AG08396 (cell line): Measurements from ENCODE around the gene DDX19B.
"Not testable (repeated sequence)": the region's sequence is repeated elsewhere in the genome, so short reads cannot be mapped to it uniquely, and the experiment has no call there.

Source experiments
- DNase-seq: peaks from one replicate; pipeline ENCODE4 v3.0.0; 2012; ENCODE audit warnings: low spot score, mixed read lengths

The DDX19B gene

DNA sequence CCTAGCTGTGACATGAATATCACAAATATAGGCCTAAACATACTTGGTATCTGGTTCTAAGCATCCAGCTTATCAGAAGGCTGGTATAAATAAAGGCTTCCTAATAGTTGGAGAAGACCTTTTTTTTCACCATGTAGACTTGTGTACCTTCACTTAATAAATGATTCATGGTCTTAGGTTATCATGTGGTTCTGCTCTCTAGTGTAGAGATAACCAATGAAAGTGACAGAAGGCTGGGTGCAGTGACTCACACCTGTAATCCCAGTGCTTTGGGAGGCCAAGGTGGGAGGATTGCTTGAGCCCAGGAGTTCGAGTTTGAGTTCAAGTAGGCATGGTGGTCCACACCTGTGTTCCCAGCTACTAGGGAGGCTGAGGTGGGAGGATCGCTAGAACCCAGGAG is 50.8 kb downstream of the DDX19B start:
- DNase-seq = no peak

DNA sequence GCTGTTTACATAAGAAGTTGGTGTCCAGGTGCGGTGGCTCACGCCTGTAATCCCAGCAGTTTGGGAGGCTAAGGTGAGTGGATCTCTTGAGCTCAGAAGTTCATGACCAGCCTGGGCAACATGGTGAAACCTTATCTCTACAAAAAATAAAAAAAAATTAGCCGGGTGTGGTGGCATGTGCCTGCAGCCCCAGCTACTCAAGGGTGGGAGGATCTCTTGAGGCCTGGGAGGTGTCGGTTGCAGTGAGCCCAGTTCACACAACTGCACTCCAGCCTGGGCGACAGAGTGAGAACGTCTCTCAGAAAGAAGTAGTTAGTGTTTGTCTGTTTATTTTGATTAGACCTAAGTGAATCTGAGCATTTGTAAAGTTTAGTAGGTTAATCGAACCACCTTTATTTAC is 60.6 kb downstream of the DDX19B start:
- no peak for DNase-seq

DNA sequence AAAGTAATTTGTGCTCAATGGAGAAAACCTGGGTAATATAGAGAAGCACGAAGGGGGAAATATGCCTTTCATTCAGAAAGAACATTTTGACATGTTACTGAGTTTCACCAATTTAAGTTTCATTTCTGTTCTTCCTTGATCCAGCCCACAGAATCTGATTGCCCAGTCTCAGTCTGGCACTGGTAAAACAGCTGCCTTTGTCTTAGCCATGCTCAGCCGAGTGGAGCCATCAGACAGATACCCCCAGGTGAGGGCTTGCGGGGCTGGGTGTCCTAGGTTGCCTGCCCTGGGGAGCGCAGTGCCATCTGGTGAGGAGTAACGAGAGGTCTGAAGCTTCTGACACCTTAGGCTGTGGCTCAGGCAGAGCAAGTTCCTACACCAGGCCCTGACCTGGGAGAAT is 65.4 kb downstream of the DDX19B start:
- no peak for DNase-seq

DNA sequence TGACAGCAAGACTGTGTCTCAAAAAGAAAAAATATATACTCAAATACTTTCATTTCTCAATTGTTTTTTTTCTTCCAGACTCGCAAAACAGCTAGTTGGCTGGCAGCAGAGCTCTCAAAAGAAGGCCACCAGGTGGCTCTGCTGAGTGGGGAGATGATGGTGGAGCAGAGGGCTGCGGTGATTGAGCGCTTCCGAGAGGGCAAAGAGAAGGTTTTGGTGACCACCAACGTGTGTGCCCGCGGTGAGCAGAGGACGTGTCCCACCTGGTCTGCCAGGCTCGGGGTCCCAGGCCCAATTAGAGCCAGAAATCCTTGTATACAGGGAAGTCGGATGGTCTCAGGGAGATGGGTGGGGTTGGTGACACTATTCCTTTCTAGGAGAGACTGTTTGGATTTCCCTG is 71.2 kb downstream of the DDX19B start:
- DNase-seq = not testable (repeated sequence)

DNA sequence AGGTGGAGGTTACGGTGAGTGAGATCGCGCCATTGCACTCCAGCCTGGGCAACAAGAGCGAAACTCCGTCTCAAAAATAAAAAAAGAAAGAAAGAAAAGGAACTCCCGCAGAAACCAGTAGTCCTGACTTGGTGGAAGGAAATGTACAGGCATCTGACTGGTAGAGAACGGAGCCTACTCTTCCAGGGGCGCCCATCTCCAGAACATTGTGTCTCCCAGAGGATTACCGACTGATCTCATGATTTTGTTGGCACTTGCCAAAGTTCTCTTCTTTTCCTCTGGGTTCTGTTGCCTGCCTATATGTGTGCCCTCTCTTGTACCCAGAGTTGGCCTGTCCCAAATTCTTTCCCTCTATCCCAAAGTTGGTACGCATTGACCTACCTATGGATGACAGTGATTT is 71.9 kb downstream of the DDX19B start:
- DNase-seq = no peak

DNA sequence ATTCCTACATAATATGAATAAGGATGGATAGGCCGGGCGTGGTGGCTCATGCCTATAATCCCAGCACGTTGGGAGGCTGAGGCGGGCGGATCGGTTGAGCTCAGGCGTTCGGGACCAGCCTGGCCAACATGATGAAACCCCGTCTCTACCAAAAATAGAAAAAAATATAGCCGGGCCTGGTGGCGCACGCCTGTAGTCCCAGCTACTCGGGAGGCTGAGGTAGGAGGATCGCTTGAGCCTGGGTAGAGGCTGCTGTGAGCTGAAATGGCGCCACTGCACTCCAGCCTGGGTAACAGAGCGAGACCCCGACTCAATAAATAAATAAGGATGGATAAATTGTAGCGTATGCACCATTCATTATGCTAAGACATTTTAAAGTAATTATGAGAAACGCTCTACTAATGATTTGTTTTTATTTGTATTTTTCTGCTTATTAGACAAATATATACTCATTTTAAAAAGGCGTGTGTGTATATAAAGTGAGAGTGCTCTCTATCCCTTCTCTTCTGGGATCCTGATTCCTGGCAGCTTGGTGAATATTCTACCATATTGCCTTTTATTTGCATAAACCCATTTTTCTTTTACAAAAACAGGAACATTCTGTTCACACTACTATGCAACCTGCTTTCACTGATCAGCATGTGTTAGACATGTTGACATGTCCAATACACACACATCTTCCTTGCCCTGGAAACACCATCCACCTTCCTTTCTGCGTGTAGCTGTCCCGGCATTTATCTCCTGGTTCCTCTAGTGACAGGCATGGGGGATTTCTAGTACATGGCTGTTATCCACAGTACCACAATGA is 74.1 kb downstream of the DDX19B start:
- DNase-seq = no peak

DNA sequence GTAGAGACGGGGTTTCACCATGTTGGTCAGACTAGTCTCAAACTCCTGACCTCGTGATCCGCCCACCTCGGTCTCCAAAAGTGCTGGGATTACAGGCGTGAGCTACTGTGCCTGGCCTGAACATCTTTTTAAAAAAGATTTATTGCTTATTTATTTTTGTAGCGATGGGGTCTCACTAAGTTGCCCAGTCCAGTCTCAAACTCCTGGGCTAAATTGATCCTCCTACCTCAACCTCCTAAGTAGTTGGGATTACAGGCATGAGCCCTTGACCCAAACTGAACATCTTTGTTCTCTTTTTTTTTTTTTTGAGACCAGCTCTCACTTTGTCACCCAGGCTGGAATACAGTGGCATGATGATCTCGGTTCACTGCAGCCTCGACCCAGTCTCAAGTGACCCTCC is 75.2 kb downstream of the DDX19B start:
- DNase-seq = no peak

DNA sequence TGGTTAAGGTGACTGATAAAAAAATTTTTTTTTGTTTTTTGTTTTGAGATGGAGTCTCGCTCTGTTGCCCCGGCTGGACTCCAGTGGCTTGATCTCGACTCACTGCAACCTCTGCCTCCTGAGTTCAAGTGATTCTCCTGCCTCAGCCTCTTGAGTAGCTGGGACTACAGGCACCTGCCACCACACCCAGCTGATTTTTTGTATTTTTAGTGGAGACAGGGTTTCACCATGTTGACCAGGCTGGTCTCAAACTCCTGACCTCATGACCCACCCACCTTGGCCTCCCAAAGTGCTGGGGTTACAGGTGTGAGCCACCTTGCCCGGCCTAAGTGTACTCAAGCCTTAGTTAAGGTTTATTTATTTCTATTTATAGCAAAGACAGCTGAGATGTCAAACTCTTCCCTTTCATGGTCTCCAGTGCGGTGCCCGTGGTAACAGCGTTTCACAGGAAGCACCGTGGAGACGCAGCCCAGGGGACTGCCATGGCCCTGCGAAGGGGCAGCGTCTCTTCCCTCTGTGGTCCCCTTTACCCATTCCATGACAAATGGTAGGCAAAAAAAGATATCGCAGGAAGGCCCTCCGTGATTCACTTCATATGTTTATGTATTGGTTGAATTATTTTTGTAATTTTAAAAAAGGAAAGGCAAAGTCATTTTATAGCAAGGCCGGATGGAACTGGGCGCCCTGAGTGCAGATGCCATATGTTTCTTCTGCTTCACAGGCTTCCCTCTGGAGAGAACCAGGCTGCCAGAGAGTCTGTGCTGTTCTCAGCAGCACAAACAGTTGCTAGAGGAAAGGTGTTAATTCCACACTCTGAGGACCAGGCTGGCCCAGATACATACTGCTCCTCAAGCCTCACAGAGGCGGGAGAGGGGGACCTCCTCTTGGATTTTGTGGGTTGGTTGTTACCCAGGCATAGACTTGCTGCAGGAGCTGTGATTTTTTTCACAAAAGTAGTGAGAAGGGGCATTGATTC is 76.9 kb downstream of the DDX19B start:
- no peak for DNase-seq

DNA sequence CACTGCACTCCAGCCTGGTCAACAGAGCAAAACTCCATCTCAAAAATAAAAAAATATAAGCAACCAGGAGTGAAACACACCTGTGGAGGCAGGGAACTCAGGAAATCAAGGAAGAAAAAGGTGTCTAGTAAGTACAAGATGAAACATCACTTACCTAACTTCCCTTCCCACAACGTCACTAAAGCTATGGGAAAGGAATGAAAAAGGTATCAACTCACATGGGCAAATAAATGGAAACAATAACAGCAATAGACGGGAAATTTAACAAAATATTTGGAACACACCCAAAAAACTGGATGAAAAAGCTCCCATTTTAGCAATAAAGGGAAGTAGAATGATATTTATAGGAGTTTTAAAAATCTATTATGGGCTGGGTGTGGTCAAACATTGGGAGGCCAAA is 78.8 kb downstream of the DDX19B start:
- no peak for DNase-seq

DNA sequence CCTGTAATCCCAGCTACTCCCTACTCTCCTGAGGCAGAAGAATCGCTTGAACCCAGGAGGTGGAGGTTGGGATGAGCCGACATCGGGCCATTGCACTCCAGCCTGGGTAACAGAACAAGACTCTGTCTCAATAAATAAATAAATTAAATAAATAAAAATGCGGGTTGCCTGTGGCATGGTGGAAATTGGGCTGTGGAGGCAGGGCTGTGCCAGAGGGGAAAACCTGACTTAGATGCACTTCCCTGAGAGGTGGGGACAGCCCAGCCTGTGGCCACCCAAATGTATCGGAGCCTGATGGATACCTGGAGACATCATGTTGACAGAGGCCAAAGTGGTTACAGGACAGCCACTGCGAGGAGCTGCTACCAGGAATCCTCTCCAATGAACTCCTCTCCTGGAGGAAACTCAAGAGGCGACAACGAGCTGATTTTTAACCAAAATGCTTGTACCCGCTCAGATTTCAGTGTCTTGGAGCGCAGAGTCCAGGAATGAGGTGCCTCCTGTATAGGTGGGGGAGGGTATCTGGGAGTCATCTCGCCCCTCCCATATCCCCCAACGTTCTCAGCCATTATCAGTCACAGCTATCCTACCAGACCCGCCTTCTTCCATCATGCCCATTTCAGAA is 80.0 kb downstream of the DDX19B start:
- DNase-seq = no peak

DNA sequence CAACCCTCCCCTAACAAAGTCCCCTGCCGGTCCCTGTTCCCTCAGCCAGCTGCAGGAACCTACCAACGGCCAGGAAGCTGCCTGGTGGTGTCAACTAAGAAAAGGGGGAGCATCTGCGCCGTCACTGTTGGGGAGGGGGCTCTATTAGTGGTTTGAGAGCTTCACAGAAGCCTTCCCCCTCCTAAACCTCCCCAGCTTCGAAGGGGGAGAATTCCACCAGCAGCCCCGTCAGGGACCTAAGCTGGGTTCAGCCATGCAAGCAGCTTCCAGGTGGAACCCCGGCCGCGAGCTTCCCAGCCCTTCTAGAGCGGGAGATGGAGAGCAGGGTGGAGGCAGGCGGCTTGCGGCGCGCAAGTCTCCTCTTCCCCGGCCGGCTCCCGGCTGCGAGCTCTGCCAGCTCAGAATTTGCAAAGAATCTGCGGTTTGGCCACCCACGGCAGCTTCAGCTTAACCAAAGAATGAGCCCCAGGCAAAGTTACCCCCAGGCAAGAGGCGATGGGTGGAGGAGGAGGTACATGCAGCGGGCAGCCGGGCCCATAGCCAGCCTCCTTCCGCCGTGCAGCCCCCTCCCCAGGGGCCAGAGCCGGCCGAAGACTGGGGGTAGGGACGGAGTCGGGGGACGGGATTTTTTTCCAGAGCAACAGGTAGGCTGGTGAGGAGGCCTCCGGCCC is 81.4 kb downstream of the DDX19B start:
- DNase-seq = peak; percentile 82

DNA sequence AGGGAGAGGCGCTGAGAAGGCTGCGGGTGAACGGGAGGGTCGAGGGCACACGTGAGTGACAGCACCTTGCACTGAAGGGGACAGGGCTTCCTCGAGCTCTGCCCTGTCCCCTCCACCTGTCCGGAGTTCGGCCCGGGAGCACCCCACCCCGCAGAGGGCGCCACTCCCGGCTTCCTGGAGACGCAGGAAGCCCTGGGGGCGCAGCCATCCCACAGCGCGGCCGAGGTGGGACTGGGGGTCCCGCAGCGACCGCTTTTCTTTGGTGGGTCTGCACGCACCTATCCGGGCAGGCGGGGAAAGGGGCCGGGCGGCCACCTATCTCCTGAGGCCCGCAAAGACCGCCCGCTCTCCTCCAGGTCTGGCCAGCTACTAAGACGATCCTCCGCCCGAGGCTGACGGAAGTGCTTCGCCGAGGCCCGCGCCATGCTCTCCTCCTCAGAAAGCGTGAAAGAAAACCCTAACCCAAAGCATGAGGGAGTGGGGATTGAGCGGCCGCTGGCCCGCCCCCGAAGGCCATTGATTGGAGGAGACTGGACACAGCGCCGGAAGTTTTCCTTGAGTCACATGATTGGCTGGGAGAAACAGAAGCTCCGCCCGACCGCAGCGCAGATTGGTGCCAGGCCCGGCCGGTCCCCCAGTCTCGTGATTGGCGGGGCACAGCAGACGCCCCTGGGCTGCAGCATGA is 82.1 kb downstream of the DDX19B start:
- peak; percentile 97 for DNase-seq

DNA sequence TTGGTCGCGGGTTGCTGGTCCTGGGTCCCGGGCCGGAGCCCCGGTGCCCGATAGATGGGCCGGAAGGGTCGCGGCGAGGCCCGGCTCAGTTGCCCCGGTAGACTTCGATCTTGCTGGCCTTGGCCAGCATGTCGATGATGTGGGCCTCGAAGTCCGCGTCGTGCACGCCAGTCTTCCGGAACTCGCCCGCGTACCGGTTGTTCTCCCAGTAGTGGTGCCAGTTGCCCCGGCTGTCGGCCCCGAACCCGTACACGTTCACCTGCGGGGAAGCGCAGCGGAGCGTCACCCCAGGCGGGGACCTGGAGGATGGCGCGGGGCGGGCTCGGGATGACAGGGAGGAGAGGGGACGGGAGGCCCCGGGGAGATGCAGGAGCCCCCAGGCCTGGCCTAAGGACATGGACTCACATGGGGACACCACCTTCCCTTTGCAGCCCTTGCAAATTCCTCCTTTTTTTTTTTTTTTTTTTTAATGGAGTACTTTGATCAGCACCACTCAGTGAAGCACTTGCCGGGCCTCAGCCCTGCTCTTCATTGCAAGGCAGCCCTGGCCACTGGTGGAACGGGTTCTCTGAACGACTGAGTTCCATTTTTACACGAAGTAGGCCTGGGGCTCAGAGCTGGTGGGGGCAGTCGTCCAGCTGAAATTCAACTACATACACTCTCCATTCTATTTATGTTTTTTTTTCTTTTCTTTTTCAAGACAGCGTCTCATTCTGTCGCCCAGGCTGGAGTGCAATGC is 82.8 kb downstream of the DDX19B start:
- DNase-seq = no peak

DNA sequence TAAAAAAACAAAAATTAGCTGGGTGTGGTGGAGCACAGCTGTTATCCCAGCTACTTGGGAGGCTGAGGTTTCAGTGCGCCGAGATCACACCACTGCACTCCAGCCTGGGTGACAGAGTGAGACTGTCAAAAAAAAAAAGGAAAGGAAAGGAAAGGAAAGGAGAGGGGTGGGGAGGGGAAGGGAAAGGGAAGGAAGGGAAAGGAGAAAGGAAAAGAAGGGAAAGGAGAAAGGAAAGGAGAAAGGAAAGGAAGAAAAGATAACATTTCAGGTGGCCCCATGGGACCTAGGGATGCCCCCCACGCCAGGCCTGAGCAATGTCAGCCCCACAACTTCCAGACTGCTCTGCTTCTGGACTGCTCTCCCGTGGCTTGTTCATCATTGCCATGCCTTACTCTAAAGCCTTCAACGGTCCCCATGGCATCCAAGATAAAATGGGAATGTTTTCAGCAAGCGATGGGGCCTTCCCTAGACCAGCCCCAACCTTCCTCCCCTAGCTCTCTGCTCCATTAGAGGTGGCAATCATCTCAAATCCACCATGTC is 84.5 kb downstream of the DDX19B start:
- no peak for DNase-seq
